Fibroblast of skin of right quadriceps (primary cell): Measurements from ENCODE around the gene AK8.

ENCODE experiments used
- DNase-seq: peaks from one replicate; pipeline ENCODE4 v3.0.0-alpha.2; 2013

The AK8 gene

DNA sequence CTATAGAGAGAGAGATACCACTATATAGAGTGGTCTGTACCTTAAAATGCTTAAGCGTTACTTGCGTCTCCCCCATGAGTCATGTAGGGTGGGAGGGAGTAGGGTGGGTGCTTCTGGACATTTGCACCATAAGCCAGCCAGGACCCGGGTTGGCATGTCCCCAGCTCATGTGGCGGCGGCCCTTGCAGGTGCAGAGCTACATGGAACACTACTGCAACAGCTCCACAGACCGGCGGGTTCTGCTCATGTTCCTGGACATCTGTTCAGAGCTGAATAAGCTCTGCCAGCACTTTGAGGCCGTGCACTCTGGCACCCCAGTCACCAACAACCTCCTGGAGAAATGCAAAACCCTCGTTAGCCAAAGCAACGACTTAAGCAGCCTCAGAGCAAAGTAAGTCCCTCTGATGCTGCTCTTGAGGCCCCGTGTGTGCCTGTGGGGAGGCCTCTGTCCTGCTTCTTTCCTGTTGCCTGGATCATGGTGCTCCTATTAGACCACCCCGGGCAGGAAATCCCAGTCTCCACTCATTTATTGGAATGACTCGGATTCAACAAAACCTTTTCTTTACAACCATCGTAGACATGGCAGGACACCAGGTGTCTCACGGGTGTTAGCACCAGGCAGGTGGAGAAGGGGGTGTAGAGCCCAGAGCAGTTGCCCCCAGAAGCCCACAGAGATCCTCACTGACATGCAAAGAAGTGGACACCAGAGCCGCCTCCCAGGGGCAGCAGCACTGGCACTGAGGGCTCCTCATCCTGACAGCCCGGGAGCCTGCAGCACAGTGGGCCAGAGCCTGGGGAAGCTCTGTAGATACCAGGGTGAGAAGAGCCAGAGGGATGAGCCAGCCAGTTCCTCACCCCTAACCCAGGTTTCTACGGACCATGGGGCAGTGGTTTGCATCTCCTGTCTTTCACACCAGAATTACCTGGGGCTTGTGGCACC lies 9.4 kb upstream of the AK8 start:
- no peak for DNase-seq

GRCh38 chr9:132886334-132886725 lies 8.2 kb upstream of the AK8 start:
- DNase-seq, result no peak

GRCh38 chr9:132885720-132886333 lies 7.7 kb upstream of the AK8 start:
- no peak for DNase-seq

DNA sequence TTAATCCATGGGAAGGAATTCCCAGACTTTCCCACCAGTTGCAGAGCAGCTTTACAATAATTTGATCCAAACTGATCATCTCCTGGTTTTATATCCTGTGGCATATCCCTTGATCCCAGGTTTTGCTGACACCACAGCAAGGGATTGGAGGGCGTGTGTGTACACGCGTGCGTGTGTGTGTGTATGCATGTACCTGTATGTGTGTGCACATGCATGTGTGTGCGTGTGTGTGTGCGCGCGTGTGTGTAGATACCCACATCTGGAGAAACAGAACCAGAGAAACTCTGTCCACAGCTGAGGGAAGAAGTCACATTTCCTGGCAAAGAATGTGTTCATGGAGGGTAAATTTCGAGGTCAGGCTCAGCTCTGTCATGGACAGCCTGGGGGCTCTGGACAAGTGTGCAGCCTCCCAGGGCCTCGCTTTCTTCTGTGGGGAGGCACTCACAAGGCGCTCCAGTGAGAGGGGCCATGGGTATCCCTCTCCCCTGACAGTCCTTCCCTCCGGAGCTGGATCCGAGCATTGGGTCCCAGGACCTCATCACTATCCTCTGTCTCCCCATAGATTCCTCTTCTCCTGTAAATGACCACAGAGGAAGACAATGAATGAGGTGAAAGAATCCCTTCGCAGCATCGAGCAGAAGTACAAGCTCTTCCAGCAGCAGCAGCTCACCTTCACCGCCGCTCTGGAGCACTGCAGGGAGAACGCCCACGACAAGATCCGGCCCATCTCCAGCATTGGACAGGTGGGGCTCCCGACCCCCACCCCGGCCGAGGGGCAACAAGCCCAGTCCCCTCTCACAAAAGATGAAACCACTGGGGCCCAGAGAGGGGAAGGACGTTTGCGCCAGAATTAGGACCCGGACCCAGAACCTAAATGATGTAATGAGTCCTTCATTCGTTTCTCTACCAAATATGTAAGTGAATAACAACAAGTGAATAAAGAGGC lies 5.5 kb upstream of the AK8 start:
- no peak for DNase-seq

GRCh38 chr9:132882616-132883015 lies 4.5 kb upstream of the AK8 start:
- no peak for DNase-seq

- no peak for DNase-seq
Measured at GRCh38 chr9:132881826-132882225, 3.7 kb upstream of the AK8 start.

DNA sequence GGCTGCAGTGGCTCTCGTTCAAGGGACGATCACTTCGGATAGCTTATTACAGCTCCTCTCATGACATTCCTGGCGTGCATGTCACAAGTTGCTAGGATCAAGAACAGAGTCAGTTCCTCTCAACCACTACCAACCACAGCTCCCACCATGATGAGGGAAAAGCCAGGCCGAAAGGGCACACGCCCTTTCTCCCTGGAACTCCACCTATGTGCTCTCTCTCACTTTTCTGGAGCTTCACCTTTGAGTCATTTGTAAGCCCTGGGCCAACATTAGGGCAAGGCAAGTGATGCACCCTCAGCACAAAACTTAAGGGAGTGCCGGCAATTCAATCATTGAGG lies 2.2 kb upstream of the AK8 start:
- DNase-seq, result no peak

DNA sequence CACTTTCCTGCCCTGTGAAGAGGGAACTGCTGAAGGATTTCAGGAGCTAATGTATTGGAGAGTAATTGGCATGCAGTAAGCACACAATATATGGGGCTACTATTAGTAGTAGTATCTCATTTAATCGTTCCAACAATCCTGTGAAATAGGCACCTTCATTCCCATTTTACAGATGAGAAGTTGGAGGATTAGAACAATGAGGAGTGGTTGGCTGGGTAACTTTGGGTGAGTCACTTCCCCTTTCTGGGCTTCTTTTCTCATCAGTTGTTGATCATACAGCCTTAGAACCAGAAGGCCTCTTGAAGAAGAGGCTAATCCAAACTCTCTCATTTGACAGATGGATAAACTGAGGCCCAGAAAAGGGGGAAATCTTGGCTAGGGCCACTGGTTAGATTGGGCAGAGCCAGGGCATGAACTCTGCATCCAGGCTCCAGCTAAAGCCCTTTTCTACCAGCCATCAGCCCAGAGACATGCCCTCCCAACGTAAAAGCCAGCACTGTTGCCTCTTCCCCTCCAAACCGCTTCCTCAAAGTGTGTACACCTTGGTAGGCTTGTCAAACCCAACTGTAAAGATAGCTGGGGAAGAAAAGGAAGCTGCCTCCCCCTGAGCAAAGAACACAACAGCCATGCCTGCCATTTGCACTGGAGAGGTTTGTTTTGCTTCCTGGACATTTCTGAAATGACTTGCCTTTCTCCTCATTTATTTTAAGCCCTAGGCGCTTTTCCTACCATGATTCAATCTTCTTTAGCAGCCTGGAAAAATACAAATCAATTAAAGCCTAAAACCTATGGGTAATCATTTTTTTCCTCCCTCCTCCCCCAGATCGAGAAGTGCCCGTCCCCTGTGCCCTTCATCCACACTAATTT lies 1.6 kb upstream of the AK8 start:
- DNase-seq, result no peak

GRCh38 chr9:132878695-132879456 lies 792 bp upstream of the AK8 start, which contains the start of gene SPACA9:
SPACA9 (plus strand) TSS chr9:132878898; CDS start chr9:132883948, 5,050 bp downstream.
- peak; percentile 48 for DNase-seq

DNA sequence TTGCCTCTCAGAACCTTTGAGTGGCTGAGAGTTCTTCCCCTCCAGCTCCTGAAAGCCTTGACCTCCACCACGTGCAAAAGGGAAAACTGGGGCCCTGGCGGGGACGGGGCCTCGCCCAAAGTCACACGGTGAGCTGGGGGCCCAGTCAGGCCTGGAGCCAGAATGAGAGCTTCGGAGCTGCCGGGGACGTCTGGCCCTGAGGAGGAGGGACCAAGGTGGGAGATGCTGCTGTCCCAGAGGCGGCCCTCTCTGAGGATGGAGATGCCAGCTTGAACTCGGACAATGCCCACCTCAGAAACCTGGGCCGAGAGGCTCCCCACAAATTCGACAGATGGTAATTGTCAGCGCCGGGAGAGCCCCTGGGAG lies 643 bp downstream of the AK8 start:
- no peak for DNase-seq

GRCh38 chr9:132876849-132877248 lies 1.2 kb downstream of the AK8 start:
- DNase-seq, result no peak

DNA sequence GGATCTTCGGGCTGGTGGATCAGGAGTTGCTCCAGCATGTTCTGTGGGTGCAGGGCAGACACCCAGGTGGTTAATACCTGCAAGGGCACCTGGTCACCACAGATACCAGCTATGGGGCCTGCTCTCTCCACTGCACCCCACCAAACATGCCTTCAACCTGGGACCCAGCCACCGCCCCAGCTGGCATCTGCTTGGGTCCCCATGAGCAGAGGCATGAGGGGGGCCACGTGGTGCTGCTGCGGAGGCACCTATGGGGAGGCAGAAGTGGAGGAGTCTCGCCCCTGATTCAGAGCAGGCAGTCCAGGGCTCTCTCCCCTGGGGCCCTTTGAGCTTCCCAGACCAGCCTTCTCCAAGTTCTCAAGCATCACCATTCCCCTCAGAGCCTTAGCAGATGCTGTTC lies 2.9 kb downstream of the AK8 start:
- no peak for DNase-seq

DNA sequence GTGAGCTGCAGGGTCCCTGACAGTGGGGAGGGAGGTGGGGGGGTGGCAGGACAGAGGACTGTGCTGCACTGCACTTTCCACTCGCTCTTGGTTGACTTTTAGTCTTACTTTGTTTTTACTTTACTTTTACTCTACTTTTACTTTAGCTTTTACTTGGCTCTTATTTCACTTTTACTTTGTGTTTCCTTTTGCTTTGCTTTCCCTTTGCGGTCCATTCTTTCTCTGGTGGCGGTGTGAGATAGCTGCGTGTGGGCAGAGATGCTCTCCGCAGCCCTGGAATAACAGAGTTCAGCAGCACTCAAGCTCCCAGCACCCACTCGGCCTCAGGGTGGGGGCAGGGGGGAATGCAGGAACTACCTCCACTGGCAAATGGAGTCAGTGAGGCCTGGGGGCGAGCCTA lies 4.7 kb downstream of the AK8 start:
- no peak for DNase-seq

DNA sequence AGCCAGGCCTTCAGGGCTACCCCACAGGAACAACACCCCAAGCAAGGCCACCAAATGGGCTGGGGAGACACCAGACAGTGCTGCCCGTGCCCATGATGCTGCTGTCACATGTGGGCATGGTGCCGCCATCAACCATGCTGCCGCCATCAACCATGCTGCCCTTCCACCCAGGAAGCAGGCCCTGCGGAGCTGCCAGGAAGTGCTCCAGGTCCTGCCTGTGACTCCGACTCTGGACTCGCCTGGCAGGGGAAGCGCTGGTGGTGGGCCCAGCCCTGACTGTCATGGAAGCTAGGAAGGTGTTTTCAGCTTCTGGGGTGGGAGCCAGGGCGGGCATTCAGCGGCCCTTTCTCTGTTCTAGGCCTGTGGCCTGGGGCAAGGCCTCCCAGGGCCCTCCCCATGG lies 8.8 kb downstream of the AK8 start:
- DNase-seq, result no peak

- DNase-seq, result no peak
Measured at GRCh38 chr9:132866898-132867297, 11.2 kb downstream of the AK8 start.

- DNase-seq, result no peak
Measured at GRCh38 chr9:132864691-132865090, 13.4 kb downstream of the AK8 start.

DNA sequence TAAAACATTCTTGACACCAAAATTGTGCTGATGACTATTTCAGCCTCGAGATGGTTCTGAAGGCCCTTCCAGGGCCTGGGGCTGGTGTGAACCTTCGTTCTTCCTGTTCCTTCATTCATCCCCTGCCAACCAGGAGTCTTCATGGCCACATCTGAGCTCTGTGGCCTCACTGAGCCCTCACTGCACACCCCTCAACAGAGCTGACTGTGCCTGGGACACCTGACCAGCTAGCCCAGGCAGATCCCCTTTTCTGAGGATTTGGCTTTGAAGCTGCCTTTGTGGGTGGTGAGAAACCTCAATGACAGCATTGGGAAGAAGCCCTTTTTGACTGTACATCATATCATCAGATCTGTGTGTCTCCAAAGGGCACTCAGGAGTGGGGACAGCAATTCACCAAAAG lies 13.8 kb downstream of the AK8 start:
- no peak for DNase-seq

DNA sequence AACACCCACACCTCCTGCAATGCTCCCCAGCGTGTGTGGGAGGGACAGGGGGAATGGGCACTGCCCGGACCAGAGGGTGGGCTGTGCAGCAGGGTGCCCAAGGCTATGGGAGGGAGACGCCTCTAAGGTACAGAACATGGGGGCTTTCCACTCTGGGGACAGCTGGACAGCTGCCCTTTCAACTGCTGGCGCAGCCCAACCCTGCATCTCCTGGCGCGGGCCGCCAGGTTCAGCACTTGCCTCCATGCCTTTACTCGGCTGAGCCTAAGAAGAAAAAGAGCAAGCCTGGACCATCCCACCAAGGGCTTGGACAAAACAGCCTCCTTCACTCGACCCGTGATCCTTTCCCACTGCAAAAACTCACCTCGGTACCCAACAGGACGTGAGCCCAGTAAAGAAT lies 15.0 kb downstream of the AK8 start:
- no peak for DNase-seq

DNA sequence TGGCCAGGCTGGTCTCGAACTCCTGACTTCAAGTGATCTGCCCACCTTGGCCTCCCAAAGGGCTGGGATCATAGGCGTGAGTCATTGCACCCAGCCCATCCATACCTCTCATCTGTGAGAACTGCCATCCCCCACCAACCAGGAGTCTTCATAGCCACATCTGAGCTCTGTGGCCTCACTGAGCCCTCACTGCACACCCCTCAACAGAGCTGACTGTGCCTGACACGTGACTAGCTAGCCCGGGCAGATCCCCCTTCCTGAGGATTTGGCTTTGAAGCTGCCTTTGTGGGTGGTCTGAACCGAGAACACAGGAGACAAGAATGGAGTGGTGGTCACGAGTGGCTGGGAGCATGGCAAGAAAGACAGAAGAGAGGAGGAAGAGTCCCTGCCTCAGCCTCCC lies 15.6 kb downstream of the AK8 start:
- DNase-seq, result no peak

- DNase-seq, result no peak
Measured at GRCh38 chr9:132861666-132862065, 16.4 kb downstream of the AK8 start.

GRCh38 chr9:132858751-132859150 lies 19.3 kb downstream of the AK8 start:
- no peak for DNase-seq
